ENCODE measurements around the gene OR6X1.

DNA sequence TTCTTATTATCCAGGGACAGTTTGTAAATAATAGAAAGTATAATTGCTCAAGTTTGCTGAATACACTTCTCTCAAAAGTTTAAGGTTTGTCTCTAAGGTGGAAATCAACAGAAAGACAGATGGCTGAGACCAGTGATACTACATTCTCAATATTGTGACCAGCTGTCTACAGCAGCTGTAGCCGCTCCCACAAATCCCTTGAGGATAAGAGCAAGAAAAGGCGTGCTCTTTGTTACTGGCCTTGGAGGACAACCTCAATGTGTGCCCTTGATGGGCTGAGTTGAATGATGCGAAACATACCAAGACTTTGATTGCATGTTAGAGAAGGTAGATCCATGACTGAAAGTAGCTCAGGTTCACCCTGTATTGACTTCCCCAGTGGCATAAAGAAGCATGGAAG lies 45.7 kb upstream of the OR6X1 start:
- TF ChIP-seq ZNF274 (IDR thresholded peaks at IDR 0.05; ENCODE audit: low read depth, low read length) (no peak), SUZ12 (IDR thresholded peaks at IDR 0.05; ENCODE audit: extremely low read depth, insufficient read depth, insufficient read length) (no peak), YY1 (IDR thresholded peaks at IDR 0.05; ENCODE audit: insufficient read depth, insufficient read length) (no peak)
